ENCODE data around the gene TLCD3B. TPM values are rescaled to one million over a fixed set of nuclear protein-coding genes. Genes with fewer than 3 reads are reported as not detected.

TLCD3B gene
- total RNA-seq, 1 experiment from 2014 or later = 0.47 TPM

- POLR2A ChIA-PET (ENCODE audit: unreplicated experiment) = no interaction called here
- H3K4me3 ChIP-seq (ENCODE audit: low read length) = no peak overlapping the region
- H2AFZ ChIP-seq (ENCODE audit: low read length) = no peak overlapping the region
- no peaks in the 10 kb centered on the region for H3K9me2 ChIP-seq (replicated peaks; ENCODE audit: low read length)
- H3K79me2 ChIP-seq (ENCODE audit: low read length) = no peaks in the 10 kb centered on the region
- no TSS peak for BruUV-seq (replicated peaks)
- H3K36me3 ChIP-seq (ENCODE audit: low read depth, low read length) = no peaks in the 10 kb centered on the region
- TF ChIP-seq CTCF (conservative IDR thresholded peaks at IDR 0.05; ENCODE audit: low read depth, low read length) (no peak), EZH2phosphoT487 (IDR thresholded peaks at IDR 0.05; ENCODE audit: borderline replicate concordance, low read length) (no peak), EZH2 (IDR thresholded peaks at IDR 0.05; ENCODE audit: low read length, unreplicated experiment) (no peak)
- no peak for DNase-seq
- no peaks in the 10 kb centered on the region for H3K9me3 ChIP-seq (ENCODE audit: low read length)
- H3K27ac ChIP-seq (ENCODE audit: low read length) = no peak overlapping the region
- peaks cover 6% of the 10 kb centered on the region for H3K4me1 ChIP-seq (ENCODE audit: insufficient read depth, low read length)
- H3K27me3 ChIP-seq (ENCODE audit: low read length) = no peaks in the 10 kb centered on the region
- intact Hi-C loops (cut with micrococcal nuclease) = no loop called here
- H3K9ac ChIP-seq (ENCODE audit: low read length) = no peak overlapping the region
- no peak overlapping the region for H3K4me2 ChIP-seq (ENCODE audit: low read length)
- no peak for ATAC-seq
- no peaks in the 10 kb centered on the region for H3F3A ChIP-seq (ENCODE audit: low read length, unreplicated experiment)
- CTCF ChIA-PET = no interaction called here
- no peaks in the 10 kb centered on the region for H4K20me1 ChIP-seq (ENCODE audit: low read length)
Measured at GRCh38 chr16:30049871-30050270, 18.8 kb upstream of the TLCD3B start.

GRCh38 chr16:30046588-30046987, 15.5 kb upstream of the TLCD3B start:
- no peak overlapping the region for H3K9ac ChIP-seq (ENCODE audit: low read length)
- no peaks in the 10 kb centered on the region for H3K9me3 ChIP-seq (ENCODE audit: low read length)
- no peak overlapping the region for H3K4me2 ChIP-seq (ENCODE audit: low read length)
- H4K20me1 ChIP-seq (ENCODE audit: low read length) = no peaks in the 10 kb centered on the region
- no peak overlapping the region for H3K27ac ChIP-seq (ENCODE audit: low read length)
- no peaks in the 10 kb centered on the region for H3K9me2 ChIP-seq (replicated peaks; ENCODE audit: low read length)
- no peak for DNase-seq
- no peaks in the 10 kb centered on the region for H3F3A ChIP-seq (ENCODE audit: low read length, unreplicated experiment)
- BruUV-seq (replicated peaks) = no TSS peak
- H3K4me1 ChIP-seq (ENCODE audit: insufficient read depth, low read length) = 0 out of 2 replicates have a peak, but pooled peaks cover 1% of the 10 kb centered on the region
- H3K4me3 ChIP-seq (ENCODE audit: low read length) = no peak overlapping the region
- no peaks in the 10 kb centered on the region for H3K36me3 ChIP-seq (ENCODE audit: low read depth, low read length)
- POLR2A ChIA-PET (ENCODE audit: unreplicated experiment) = no interaction called here
- H3K27me3 ChIP-seq (ENCODE audit: low read length) = no peaks in the 10 kb centered on the region
- CTCF ChIA-PET = no interaction called here
- no peak overlapping the region for H2AFZ ChIP-seq (ENCODE audit: low read length)
- no peak for TF ChIP-seq CTCF (conservative IDR thresholded peaks at IDR 0.05; ENCODE audit: low read depth, low read length)
- TF ChIP-seq EZH2phosphoT487 (IDR thresholded peaks at IDR 0.05; ENCODE audit: borderline replicate concordance, low read length) = no peak
- TF ChIP-seq EZH2 (IDR thresholded peaks at IDR 0.05; ENCODE audit: low read length, unreplicated experiment) = no peak
- ATAC-seq = no peak
- intact Hi-C loops (cut with micrococcal nuclease) = no loop called here
- H3K79me2 ChIP-seq (ENCODE audit: low read length) = no peaks in the 10 kb centered on the region

- H3K9ac ChIP-seq (ENCODE audit: low read length) = no peak overlapping the region
- H3K9me3 ChIP-seq (ENCODE audit: low read length) = no peaks in the 10 kb centered on the region
- BruUV-seq (replicated peaks) = no TSS peak
- H3K4me2 ChIP-seq (ENCODE audit: low read length) = no peak overlapping the region
- CTCF ChIA-PET = no interaction called here
- no peaks in the 10 kb centered on the region for H3K36me3 ChIP-seq (ENCODE audit: low read depth, low read length)
- H3K9me2 ChIP-seq (replicated peaks; ENCODE audit: low read length) = no peaks in the 10 kb centered on the region
- H3K79me2 ChIP-seq (ENCODE audit: low read length) = no peaks in the 10 kb centered on the region
- no peak overlapping the region for H2AFZ ChIP-seq (ENCODE audit: low read length)
- no peaks in the 10 kb centered on the region for H3K4me1 ChIP-seq (ENCODE audit: insufficient read depth, low read length)
- POLR2A ChIA-PET (ENCODE audit: unreplicated experiment) = no interaction called here
- intact Hi-C loops (cut with micrococcal nuclease) = no loop called here
- H3K27ac ChIP-seq (ENCODE audit: low read length) = no peak overlapping the region
- H4K20me1 ChIP-seq (ENCODE audit: low read length) = no peaks in the 10 kb centered on the region
- no peak for TF ChIP-seq CTCF (conservative IDR thresholded peaks at IDR 0.05; ENCODE audit: low read depth, low read length)
- no peak for TF ChIP-seq EZH2phosphoT487 (IDR thresholded peaks at IDR 0.05; ENCODE audit: borderline replicate concordance, low read length)
- TF ChIP-seq EZH2 (IDR thresholded peaks at IDR 0.05; ENCODE audit: low read length, unreplicated experiment) = no peak
- DNase-seq (no peak), ATAC-seq (no peak)
- no peaks in the 10 kb centered on the region for H3F3A ChIP-seq (ENCODE audit: low read length, unreplicated experiment)
- H3K4me3 ChIP-seq (ENCODE audit: low read length) = no peak overlapping the region
- H3K27me3 ChIP-seq (ENCODE audit: low read length) = no peaks in the 10 kb centered on the region
Measured at GRCh38 chr16:30046178-30046577, 15.1 kb upstream of the TLCD3B start.

Measured in PC-3 (cell line).